ENCODE results near the gene ZNF804B.
"Not testable (repeated sequence)": the region's sequence is repeated elsewhere in the genome, so short reads cannot be mapped to it uniquely, and the experiment has no call there.

ZNF804B gene

GRCh38 chr7:89170628-89171027 lies 411.1 kb downstream of the ZNF804B start:
- in situ Hi-C loops (cut with HindIII; ENCODE audit: low sequenced_read_pairs), result no loop called here
- no peak for TF ChIP-seq CTCF (IDR thresholded peaks at IDR 0.05; ENCODE audit: low read depth, low read length, missing control alignments)
- no peak for DNase-seq (ENCODE audit: low read depth)
- no peak overlapping the region for H3K4me3 ChIP-seq (ENCODE audit: low read depth, low read length)

GRCh38 chr7:89182116-89182515 lies 422.6 kb downstream of the ZNF804B start:
- in situ Hi-C loops (cut with HindIII; ENCODE audit: low sequenced_read_pairs), result no loop called here
- H3K4me3 ChIP-seq (ENCODE audit: low read depth, low read length), result no peak overlapping the region
- no peak for DNase-seq (ENCODE audit: low read depth)
- no peak for TF ChIP-seq CTCF (IDR thresholded peaks at IDR 0.05; ENCODE audit: low read depth, low read length, missing control alignments)

- in situ Hi-C loops (cut with HindIII; ENCODE audit: low sequenced_read_pairs), result no loop called here
- DNase-seq (ENCODE audit: low read depth), result no peak
- TF ChIP-seq CTCF (IDR thresholded peaks at IDR 0.05; ENCODE audit: low read depth, low read length, missing control alignments), result no peak
- H3K4me3 ChIP-seq (ENCODE audit: low read depth, low read length), result no peak overlapping the region
Observed at GRCh38 chr7:89183712-89184111, 424.2 kb downstream of the ZNF804B start.

GRCh38 chr7:89200758-89201157 lies 441.3 kb downstream of the ZNF804B start:
- H3K4me3 ChIP-seq (ENCODE audit: low read depth, low read length), result no peak overlapping the region
- DNase-seq (ENCODE audit: low read depth), result no peak
- no peak for TF ChIP-seq CTCF (IDR thresholded peaks at IDR 0.05; ENCODE audit: low read depth, low read length, missing control alignments)
- in situ Hi-C loops (cut with HindIII; ENCODE audit: low sequenced_read_pairs), result no loop called here

GRCh38 chr7:89223900-89224395 lies 464.4 kb downstream of the ZNF804B start:
- in situ Hi-C loops (cut with HindIII; ENCODE audit: low sequenced_read_pairs), result no loop called here
- no peak for TF ChIP-seq CTCF (IDR thresholded peaks at IDR 0.05; ENCODE audit: low read depth, low read length, missing control alignments)
- no peak for DNase-seq (ENCODE audit: low read depth)

GRCh38 chr7:89228688-89229171 lies 469.2 kb downstream of the ZNF804B start:
- in situ Hi-C loops (cut with HindIII; ENCODE audit: low sequenced_read_pairs); DNase-seq (ENCODE audit: low read depth); H3K4me3 ChIP-seq (ENCODE audit: low read depth, low read length): not testable (repeated sequence)

More at GRCh38 chr7:89223900-89224395, 464.4 kb downstream of the ZNF804B start:
- H3K4me3 ChIP-seq (ENCODE audit: low read depth, low read length), result no peak overlapping the region

GRCh38 chr7:89238156-89238555 lies 478.7 kb downstream of the ZNF804B start:
- TF ChIP-seq CTCF (IDR thresholded peaks at IDR 0.05; ENCODE audit: low read depth, low read length, missing control alignments), result no peak
- in situ Hi-C loops (cut with HindIII; ENCODE audit: low sequenced_read_pairs), result no loop called here
- DNase-seq (ENCODE audit: low read depth), result no peak
- no peak overlapping the region for H3K4me3 ChIP-seq (ENCODE audit: low read depth, low read length)

Data from astrocyte of the cerebellum (primary cell).